ENCODE measurements around the gene MYO1D.

Gene MYO1D

DNA sequence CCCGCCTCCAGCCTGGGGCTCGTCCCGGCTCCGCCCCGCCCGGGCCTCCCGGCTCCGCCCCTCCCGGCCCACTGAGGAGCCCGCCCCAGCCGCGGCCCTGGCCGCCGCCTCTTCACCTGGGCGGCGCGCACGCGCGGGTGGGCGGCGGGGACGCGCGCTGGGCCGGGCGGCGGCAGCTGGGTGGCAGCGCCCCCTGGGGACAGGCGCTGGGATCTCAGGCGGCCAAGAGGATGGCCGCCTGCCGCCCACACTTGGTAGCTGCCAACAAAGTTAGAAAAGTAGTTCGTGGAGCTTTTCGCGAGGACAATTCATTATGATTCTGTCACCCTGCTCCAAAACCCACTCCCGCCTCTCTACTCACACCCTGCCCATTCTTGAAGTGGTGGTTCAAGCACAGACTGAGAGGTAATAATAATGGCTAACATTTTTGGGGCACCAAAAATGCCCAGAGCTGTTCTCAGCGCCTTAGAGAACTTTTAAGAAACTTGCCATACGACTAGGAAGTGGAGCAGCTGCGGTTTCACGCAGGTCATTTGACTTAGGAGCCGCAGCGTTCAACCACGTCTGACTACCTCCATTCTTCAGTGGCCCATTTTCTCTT is 340 bp upstream of the MYO1D start:
- TF ChIP-seq, protein P1, sequence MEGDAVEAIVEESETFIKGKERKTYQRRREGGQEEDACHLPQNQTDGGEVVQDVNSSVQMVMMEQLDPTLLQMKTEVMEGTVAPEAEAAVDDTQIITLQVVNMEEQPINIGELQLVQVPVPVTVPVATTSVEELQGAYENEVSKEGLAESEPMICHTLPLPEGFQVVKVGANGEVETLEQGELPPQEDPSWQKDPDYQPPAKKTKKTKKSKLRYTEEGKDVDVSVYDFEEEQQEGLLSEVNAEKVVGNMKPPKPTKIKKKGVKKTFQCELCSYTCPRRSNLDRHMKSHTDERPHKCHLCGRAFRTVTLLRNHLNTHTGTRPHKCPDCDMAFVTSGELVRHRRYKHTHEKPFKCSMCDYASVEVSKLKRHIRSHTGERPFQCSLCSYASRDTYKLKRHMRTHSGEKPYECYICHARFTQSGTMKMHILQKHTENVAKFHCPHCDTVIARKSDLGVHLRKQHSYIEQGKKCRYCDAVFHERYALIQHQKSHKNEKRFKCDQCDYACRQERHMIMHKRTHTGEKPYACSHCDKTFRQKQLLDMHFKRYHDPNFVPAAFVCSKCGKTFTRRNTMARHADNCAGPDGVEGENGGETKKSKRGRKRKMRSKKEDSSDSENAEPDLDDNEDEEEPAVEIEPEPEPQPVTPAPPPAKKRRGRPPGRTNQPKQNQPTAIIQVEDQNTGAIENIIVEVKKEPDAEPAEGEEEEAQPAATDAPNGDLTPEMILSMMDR (IDR thresholded peaks at IDR 0.05; ENCODE audit: control insufficient read depth, extremely low read depth, insufficient read depth): peak; percentile 84
- peak; percentile 36 for DNase-seq (ENCODE audit: low read depth)
- H3K4me3 ChIP-seq (ENCODE audit: low read depth, low read length): peak overlapping the region; percentile 72

DNA sequence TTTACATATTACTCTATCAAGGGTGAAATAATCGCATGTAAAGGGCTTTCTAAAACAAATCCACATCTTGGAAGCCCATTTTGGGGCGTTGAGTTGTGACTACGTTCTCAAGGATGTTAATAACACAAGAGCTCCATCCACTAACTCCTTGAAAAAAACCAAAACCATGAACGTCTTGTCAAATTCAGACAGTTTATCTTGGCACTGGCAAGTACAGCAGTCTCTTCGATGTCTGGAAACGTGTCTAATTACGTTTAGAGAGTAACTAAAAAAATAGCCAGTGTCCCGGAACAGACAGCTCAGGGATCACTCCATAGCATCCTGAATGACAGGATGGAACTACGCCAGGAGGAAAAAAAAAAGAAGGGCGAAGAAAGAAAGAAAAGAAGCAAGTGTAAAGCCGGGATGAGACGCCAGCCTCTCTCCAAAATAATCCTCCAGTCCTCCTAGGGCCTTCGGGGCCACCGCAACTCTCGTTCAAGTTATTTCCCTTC is 954 bp downstream of the MYO1D start:
- TF ChIP-seq, protein P1 (IDR thresholded peaks at IDR 0.05; ENCODE audit: control insufficient read depth, extremely low read depth, insufficient read depth): no peak
- DNase-seq (ENCODE audit: low read depth): no peak
- H3K4me3 ChIP-seq (ENCODE audit: low read depth, low read length): peak overlapping the region; percentile 72

DNA sequence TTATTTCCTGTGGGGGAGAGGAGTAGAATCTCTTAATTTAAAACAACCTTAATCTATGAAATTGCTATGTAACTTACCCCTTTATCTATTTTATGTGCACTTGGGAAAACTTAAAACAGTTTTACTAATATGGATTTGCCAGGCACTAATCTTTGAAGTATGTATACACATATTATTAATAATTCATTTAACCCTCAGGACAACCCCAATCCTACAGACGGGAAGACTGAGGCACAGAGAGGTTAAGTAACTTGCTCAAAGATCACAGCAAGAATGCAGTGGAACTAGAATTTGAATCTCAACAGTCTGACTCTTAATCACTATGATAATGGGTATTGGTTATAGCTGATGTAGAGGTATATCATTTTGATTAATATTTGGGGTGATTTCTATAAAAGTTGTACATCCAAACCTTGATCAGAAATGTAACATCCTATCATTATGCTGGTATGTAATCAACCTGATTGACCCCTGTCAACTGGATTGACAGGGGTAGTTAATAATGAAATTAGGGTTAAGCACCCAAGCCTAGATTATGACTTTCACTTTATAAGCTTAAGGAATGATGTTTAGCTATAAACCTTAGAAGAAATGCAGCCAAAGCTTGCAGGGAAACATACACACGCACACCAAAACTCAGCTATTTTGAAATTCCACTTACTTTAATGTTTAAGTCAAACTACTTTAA is 1.6 kb downstream of the MYO1D start:
- DNase-seq (ENCODE audit: low read depth): no peak
- TF ChIP-seq, protein P1 (IDR thresholded peaks at IDR 0.05; ENCODE audit: control insufficient read depth, extremely low read depth, insufficient read depth): no peak
- H3K4me3 ChIP-seq (ENCODE audit: low read depth, low read length): peak overlapping the region; percentile 72

DNA sequence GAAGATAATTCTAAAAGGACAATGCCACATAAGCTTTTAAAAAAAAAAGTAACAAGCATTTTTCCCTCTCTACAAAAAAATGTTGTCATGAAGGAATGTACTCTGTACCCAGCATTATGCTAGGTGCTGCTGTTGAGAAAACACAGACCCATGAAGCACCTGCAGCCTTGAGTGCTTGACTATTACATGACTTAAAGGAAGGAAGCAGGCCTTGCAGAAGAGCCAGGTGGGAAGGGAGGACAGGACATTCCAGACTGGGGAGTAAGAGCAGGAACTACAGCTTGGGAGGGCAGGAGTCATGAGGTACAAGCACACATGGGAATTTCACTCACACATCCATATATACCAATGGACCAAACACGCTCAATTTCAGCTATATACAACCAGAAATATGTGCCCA is 3.8 kb downstream of the MYO1D start:
- TF ChIP-seq, protein P1 (IDR thresholded peaks at IDR 0.05; ENCODE audit: control insufficient read depth, extremely low read depth, insufficient read depth): no peak
- no peak for DNase-seq (ENCODE audit: low read depth)
- no peak overlapping the region for H3K4me3 ChIP-seq (ENCODE audit: low read depth, low read length)

DNA sequence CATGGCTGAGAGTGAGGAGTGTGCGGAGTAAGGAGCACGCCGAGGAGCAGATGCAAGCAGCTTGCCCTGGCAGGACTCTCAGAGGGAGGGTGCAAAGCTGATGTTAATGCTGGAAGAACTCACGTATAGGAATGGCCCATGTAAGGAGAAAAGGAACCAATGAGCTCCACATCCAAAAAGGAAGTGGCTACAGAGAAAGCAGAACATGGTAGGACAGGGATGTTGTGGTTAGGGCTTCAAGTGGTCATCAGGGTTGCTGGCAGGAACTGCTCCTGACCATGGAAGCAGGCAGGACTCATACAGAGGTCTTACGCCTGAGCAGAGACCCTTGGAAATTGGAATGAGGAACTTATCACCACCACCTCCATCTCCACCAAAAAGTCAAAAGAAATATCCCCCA is 5.2 kb downstream of the MYO1D start:
- DNase-seq (ENCODE audit: low read depth): no peak
- no peak overlapping the region for H3K4me3 ChIP-seq (ENCODE audit: low read depth, low read length)
- TF ChIP-seq, protein P1 (IDR thresholded peaks at IDR 0.05; ENCODE audit: control insufficient read depth, extremely low read depth, insufficient read depth): no peak

DNA sequence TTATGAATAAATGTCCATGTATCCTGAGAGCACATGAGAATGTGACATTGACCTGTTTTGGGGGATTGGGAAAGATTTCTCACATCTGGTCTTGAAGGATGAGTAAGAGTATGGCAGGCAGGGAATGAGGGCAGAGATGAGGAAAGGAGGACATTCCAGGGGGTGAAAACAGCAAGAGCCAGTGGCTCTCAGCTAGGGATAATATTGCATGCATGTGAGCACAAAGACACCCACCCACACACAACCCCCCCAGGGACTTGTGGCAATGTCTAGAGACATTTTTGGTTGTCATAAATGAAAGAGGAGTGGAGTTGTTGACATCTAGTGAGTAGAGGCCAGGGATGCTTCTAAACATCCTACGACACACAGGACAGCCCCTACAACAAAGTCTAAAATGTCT is 6.0 kb downstream of the MYO1D start:
- DNase-seq (ENCODE audit: low read depth): no peak
- TF ChIP-seq, protein P1 (IDR thresholded peaks at IDR 0.05; ENCODE audit: control insufficient read depth, extremely low read depth, insufficient read depth): no peak
- H3K4me3 ChIP-seq (ENCODE audit: low read depth, low read length): no peak overlapping the region
